Inflammatory macrophage treated with lipopolysaccharide for 1 hour (primary cell): ENCODE data around the gene PDSS2.
"Not testable (repeated sequence)": the region's sequence is repeated elsewhere in the genome, so short reads cannot be mapped to it uniquely, and the experiment has no call there.

Experiments used
- DNase-seq, 2 donors: peaks; one replicate each; pipeline ENCODE4 v3.0.0-alpha.2; 2020 to 2022

PDSS2 gene

GRCh38 chr6:107459283-107460082 is at the start of gene PDSS2:
TSS of gene PDSS2 (minus strand) at chr6:107459564. CDS start at chr6:107459285, 279 bp downstream.
- DNase-seq, result peak; percentile 99

- no peak for DNase-seq
Measured at GRCh38 chr6:107506145-107506544, 46.8 kb upstream of the PDSS2 start.

- no peak for DNase-seq
Measured at GRCh38 chr6:107504270-107505026, 45.1 kb upstream of the PDSS2 start.

GRCh38 chr6:107496892-107497684 is 37.7 kb upstream of the PDSS2 start:
- no peak for DNase-seq

GRCh38 chr6:107495971-107496370 is 36.6 kb upstream of the PDSS2 start:
- DNase-seq, result no peak

- DNase-seq, result no peak
Measured at GRCh38 chr6:107495196-107495643, 35.9 kb upstream of the PDSS2 start.

GRCh38 chr6:107493158-107494057 is 34.0 kb upstream of the PDSS2 start:
- DNase-seq, result peak; percentile 62 to 81

- no peak for DNase-seq
Measured at GRCh38 chr6:107491760-107492660, 32.6 kb upstream of the PDSS2 start.

- DNase-seq, result no peak
Measured at GRCh38 chr6:107491138-107491609, 31.8 kb upstream of the PDSS2 start.

- DNase-seq, result no peak
Measured at GRCh38 chr6:107490566-107491137, 31.3 kb upstream of the PDSS2 start.

- no peak for DNase-seq
Measured at GRCh38 chr6:107489636-107490565, 30.5 kb upstream of the PDSS2 start, which contains the start of gene SOBP. TSS of gene SOBP (plus strand) at chr6:107490117. CDS start at chr6:107490617, 500 bp downstream.

- no peak for DNase-seq
Measured at GRCh38 chr6:107488875-107489635, 29.7 kb upstream of the PDSS2 start.

- DNase-seq, result peak; percentile 34 to 40
Measured at GRCh38 chr6:107488174-107488874, 29.0 kb upstream of the PDSS2 start.

- no peak for DNase-seq
Measured at GRCh38 chr6:107485157-107485556, 25.8 kb upstream of the PDSS2 start.

GRCh38 chr6:107479089-107479690 is 19.8 kb upstream of the PDSS2 start:
- no peak for DNase-seq

- not testable (repeated sequence) for DNase-seq
Measured at GRCh38 chr6:107475826-107476225, 16.5 kb upstream of the PDSS2 start.

- DNase-seq, result not testable (repeated sequence)
Measured at GRCh38 chr6:107475360-107475759, 16.0 kb upstream of the PDSS2 start.
